ENCODE results near the gene MDGA2.
"Not testable (repeated sequence)": the region's sequence is repeated elsewhere in the genome, so short reads cannot be mapped to it uniquely, and the experiment has no call there.

MDGA2 gene

DNA sequence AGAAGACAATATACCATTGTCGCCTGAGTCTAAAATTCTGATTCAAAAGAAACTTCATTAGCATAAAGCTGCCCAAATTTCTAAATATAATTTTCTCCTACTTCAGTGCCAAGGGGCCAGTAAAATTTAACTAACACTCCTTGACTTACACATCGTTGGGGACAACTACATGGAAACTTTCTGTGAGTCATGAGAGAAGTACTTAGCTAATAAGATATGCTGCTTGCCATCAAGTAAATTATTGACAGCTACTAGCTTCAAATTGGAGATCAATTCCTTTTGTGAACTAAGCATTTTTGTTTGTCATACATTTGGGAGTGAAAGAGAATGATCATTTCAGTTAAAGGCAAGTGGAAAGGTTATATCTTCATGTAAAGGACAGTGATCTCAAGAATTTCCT, 373.3 kb downstream of the MDGA2 start:
- DNase-seq = no peak

DNA sequence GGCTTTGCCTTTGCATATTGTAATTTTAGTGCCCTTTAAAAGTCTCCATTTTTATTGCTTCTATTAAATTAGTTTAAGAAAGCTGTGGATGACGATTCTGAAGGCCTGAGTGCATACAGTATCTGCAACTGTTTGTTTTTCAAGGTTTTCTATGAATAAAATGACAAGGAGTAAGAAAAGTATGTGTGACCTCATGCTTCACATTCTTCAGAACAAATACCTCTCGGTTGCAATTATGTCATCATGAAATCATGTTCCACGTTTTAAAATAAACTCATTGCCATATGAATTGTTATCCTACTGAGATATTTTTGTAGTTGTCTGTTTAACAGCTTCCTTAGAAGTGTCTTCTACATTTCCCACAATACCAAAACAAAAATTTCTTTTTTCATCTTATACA, 374.6 kb downstream of the MDGA2 start:
- DNase-seq = no peak

DNA sequence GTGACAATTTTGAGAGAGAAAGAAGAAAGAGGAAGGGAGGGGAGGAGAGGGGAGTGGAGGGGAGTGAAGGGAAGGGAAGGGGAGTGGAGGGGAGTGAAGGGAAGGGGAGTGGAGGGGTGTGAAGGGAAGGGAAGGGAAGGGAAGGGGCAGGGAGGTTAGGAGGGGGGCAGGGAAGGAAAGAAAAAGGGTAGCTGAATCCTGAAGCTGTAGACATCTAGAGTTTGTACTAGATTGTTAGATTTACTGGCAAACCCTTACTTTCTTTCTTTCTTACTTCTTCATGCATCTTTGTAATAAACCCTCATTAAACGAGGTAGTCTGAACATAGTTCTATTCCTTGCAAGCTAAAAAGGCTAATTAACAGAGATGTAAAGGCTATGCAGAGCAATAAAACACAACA, 378.0 kb downstream of the MDGA2 start:
- DNase-seq = no peak

DNA sequence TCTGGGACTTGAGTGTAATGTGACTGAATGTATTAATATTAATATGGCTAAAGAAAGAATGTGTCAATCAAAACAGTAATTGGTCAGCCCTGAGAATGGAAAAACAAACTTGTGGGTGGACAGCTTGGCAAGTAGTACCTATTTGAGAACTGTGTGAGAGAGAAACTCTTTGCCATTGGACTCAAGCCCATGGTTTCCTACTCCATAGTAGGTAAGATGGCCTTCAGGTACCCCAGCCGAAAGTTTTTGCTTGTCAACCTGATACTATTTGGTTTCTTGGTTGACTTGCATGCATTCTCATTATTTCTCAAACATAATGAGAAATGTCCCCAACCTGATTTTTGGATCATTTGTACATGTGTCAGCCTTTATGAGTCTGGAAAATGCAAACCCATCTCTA, 391.1 kb downstream of the MDGA2 start:
- DNase-seq = no peak

DNA sequence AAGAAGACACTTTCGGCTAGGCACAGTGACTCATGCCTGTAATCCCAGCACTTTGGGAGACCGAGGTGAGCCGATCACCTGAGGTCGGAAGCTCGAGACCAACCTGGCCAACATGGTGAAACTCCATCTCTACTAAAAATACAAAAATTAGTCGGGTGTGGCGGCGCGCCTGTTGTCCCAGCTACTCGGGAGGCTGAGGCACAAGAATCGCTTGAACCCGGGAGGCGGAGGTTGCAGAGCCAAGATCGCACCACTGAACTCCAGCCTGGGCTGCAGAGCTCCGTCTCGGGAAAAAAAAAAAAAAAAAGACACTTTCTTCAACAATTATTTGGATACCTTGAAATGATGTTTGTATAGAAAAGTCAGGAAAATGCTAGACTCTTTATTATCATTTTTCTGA, 393.6 kb downstream of the MDGA2 start:
- DNase-seq = not testable (repeated sequence)

DNA sequence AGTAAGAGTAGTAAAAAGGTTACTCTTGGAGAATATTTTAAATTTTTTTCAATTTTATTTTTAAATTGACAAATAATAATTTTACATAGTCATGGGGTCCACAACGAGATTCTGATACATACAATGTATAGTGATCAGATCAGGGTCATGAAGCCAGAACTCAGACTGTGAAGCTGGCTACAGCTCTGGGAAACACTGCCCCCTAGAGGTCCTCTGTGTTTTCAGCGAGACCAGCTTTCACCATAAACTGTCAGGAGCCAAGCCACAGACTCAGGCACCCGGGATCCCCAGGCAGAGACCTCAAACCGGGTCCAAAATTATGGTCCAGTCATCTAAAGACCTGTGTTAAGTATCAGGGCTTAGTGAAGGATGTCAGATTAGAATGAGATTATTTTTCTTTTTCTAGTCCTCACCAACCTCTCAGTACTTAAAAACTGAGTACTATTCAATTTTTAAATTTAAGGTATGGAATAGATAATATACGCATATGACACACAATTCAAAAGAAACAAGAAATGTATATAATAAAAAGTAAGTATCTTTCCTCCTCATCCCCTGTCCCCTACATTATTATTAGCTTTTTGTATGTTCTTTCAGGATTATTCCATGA, 397.1 kb downstream of the MDGA2 start:
- DNase-seq = no peak

DNA sequence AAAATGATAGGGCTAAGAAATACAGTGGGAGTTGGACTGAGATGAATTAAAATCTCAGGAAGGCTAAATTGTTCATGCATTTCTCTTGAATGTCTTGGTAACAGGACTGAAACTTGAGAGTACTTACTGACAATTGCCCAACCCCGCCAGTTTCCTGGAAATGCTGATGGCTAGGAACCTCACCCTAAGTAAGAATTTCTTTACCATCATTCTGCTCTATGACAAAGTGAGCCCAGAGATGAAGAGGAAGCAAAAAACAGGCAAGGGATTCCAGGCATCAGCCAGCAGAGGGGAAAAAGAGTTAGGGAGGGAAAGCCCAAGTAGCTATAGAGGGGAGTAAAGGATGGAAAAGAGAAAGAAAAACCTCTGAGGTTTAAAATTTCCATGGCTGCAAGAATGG, 397.7 kb downstream of the MDGA2 start:
- no peak for DNase-seq

DNA sequence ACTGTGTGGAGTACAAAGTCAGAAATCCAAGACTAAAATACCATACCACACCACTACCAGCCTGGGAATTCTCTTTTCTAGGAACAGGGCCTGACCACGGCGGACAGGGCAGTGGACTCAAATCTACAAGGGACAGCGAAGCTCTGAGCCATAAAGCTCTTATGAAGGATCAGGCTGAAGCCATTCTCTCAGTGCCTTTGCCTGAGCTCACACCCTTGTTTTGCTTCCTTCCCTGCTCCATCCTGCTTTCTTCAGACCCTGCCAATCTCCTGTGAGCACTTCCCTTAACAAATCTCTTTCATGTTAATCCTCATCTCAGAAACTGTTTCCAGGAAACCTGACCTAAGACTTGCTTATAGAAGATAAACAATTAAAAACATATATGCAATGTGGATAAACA, 398.5 kb downstream of the MDGA2 start:
- no peak for DNase-seq

DNA sequence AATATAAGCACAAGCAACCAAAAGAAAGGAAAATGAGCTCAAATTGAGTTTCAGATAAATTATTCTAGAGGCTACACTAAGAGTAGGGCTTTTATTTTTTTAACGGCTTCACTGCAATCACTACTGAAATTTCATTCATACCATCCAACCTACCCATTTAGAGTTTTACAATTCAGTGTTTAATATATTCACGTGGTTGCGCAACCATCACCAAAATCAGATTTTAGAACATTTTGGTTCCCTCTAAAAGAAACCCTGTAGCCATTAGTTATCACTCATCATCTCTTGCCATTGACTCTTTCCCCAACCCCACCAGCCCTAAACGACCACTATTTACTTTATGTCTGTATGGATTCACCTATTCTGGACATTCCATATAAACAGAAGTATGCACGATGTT, 401.5 kb downstream of the MDGA2 start:
- DNase-seq = no peak

DNA sequence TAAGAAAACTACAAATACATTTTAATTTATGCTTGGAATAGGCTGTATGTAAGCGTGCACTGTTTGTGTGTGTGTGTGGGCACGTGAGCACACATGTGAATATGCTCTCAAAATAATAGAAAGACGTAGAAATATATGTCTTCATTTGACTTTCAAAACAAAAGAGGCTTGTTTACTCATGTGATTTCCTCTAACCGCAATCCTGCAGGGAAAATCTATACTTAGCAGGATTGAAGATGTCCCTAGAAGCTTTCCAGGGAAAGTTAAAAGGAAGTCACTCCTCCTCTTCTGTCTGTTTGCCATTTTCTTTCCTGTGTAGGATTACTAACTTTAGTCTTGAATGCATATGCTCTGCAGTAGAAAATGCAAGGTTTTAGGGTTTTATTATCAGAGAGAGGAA, 404.7 kb downstream of the MDGA2 start:
- DNase-seq = no peak

DNA sequence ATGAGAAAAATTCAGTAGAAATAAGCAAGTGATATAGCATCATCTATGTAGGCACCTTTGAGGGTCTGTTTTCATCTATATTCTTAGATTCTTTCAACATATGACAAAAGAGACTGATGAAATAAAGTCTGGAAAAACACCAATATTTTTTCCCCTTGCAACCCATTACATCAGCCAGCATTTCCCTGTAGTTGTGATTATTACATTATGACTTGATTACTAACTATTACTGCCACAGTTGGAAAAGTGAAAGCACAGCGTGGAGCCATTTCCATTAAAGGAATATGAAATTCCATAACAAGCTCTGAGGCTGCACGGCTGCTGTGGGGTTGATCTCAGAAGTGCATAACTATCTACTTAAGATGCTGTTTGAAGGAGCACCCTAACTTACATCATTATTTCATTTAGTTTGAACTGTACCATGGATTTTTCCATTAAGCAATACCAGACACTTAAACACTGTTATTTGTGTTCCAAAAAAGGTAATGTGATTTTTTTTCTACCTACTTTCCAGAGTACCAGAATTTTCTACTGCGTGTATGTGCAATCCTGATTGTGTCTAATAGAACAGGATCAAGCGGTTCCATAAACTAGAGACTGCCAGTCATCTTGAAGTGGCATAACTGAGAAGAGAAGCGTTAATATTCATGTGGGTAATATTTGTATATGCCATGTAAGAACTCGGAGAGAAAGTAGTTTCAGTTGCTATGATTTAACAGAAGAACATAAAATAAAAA, 405.5 kb downstream of the MDGA2 start:
- no peak for DNase-seq

DNA sequence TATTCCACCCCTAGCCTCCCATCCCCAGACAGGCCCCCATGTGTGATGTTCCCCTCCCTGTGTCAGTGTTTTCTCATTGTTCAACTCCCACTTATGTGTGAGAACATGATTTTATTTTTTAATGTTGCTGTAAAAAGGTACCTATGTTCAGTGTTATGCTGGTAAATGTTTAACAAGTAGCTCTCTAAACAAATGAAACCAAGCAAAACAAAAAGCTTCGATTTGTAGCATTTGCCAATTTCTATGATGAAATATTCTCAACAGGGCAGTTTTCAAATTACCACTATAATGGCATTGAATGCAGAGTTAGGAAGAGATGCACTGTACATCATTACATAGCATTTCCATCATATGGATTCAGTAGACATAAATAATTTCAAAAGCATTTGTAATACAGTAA, 410.6 kb downstream of the MDGA2 start:
- no peak for DNase-seq

DNA sequence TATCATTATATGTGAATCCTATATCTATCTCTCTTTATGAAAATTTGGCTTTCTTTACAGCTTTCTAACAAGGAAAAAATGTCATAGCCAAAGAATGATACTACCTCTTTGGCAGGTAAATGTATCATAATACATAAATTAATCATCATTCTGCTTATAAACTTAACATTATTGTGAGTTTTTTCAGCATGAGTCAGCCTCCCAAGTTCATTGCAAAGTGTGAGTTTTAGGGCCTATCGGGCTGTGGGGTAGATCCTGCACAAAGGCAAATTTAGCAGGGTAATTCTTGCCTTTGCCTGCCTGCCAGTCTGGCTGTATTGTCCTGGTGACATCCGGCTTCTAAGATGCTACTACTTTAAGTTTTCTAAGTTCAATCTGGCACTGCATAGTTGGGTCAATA, 412.6 kb downstream of the MDGA2 start:
- no peak for DNase-seq

DNA sequence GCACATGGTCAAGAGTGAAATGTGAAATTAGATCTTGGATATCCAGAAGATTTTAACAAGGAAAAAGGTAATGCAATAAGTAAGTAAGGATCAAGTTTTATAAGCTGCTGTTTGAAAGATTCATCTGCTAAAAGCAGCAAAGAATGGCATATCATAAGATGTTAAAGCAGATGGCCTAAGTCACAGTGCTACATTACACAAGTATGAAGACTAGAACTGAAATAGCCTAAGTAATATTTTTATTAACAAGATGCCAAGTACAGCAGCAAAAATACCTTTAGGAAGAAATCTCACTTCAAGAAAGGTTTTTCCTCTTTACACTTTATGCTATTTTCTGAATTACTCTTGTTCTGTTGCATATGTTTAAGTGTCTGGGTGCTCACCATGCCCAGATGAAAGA, 414.1 kb downstream of the MDGA2 start:
- DNase-seq = no peak

DNA sequence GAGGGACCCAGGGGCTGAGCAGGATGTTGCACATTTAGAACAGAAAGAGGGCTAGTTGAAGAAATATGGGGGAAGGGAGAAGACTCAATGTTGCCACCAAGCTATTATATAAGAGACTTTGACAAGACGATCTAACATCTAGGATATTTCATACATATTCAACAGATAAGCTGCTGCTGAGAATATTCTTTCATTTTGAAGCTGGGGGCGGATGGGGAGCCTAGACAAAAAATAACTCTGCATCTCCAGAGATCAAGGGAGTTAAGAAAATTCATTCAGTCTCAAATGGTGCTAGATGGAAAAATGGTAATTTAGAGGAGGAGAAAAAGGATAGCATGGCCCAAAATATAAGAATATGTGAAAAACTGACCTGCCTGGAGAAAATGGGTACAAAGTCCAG, 415.6 kb downstream of the MDGA2 start:
- DNase-seq = no peak

DNA sequence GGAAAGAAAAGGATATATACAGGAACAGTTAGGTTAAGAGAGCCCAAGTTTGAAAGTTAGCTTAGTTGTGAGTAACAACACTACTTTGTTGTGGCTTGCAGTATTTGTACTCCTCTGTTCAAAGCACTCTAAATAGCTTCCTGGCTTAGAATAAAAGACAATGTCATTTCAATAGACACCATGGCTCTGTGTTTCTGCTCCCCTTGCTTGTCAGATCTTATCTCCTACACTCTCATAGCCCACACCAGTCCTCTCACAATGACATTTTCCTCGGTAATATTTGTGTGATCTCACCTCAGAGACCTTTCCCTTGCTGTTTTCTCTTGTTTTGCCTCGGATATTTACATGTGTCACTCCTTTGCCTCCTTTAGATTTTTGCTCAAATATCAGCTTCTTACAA, 418.4 kb downstream of the MDGA2 start:
- no peak for DNase-seq

DNA sequence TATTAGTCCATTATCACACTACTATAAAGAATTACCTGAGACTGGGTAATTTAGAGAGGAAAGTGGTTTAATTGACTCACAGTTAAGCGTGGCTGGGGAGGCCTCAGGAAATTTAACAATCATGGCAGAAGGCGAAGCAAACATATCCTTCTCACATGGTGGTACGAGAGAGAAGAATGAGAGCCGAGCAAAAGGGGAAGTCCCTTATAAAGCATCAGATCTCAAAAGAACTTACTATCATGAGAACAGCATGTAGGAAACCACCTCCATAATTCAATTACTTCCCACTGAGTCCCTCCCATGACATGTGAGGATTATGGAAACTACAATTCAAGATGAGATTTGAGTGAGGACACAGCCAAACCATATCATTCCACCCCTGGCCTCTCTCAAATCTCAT, 422.6 kb downstream of the MDGA2 start:
- DNase-seq = no peak

DNA sequence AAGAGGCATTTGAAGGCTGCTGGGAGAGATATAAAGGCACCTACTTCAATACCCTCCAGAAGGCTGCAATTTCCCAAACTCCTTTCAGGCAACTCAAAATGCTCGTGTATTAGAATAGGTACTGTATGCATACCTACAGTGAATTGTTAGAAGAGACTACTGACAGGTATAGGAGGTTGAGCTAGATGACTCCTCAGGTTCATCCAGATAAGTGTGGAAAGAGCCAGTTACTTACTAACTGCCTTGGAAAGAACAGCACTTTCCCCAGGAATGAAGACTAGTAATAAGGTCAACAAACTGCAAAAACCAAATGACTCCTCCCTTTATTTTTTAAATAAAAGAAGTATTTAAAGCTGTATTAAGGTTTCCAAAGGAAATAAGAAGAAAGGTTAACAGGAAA, 429.0 kb downstream of the MDGA2 start:
- no peak for DNase-seq

DNA sequence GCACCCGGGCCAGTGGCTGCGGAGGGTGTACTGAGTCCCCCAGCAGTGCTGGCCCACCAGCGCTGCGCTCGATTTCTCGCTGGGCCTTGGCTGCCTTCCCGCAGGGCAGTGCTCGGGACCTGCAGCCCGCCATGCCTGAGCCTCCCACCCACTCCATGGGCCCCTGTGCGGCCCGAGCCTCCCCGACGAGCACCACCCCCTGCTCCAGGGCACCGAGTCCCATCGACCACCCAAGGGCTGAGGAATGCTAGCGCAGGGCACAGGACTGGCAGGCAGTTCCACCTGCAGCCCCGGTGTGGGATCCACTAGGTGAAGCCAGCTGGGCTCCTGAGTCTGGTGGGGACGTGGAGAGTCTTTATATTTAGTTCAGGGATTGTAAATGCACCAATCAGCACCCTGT, 432.8 kb downstream of the MDGA2 start:
- DNase-seq = not testable (repeated sequence)

DNA sequence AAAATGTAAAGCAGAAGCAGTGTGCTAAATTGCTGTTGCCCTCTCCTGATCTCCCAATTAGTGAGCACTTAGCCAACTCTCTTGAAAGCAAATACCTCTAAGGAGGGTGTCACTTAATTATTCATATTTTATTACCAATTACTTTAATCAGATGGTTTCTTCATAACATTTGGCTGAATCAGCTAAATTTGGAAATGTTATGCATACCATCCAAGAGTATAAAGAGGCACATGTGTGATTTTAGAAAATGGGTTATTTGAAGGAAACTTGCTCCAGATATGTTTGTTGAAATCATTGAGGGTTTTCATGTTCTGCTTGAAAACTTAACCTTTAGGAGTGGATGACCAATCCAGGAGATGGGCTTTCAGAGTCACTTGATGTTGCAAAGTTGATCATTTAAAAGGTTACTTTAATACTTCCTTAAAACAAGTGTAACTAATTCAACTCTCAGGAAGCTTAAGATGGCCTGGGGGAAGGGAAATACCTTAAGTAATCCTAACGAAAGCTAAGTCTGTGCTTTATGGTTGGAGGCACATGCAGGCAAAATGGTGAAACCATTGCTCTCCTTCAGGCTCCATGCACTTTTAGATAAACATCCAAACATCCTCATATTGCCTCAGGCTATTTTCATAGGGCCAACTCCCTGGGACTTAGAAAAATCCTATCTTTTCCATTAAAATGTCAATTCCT, 434.5 kb downstream of the MDGA2 start:
- no peak for DNase-seq

DNA sequence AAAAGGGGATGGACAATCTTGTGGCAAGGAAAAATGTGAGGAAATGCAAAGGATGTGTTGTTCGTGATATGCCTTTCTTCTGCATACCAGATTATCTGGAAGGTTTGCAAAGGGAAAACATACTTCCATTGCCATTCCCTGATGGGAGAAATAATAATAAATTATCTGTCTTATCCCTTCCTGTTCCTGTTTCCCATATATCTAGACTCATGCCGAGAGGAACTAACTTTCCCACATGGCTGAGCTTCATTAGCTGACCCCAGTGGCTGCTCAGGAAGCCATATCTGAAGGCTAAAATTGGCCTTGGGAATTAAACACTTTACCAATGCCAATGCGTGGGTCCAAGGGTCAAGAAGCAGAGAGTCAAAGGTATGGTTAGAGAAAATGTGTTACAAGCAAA, 439.8 kb downstream of the MDGA2 start:
- no peak for DNase-seq

DNA sequence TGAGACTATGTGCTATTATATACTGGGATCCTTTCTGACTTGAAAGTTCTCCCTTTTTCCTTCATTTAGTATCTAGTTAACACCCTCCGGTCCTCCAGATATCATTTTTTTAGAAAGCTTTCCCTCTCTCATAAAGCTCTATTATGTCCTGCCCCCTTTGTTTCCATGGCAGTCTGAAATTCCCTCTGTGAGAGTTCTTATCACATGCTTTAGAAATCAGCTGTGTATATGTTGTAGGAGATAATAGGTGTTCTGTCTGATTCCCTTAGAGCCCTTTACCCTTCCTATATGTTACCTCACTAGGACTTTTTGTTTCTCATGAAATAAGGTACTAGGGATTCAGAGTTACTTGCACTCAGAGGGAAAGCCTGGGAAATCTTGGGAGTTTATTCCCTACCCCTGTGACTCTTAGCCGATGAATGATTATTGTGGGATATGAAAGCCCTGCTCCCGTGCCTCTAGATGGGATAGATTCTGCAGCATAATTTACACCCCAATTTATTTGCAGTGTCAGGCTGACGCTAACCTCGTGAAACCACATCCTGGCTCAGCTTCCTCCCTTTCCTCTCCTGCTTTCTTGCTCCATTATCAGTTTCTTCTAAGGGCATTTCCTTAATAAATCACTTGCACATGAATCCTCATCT, 448.4 kb downstream of the MDGA2 start:
- no peak for DNase-seq

DNA sequence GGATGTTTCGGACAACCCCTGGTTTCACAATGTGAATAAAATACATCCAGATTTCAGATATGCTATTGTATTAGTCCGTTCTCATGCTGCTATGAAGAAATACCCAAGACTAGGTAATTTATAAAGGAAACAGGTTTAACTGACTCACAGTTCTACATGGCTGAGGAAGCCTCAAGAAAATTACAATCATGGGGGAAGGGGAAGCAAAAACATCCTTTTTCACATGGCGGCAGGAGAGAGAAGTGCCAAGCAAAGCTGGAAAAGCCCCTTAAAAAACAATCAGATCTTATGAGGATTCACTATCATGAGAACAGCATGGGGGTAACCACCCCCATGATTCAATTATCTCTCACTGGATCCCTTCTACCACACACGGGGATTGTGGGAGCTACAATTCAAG, 451.7 kb downstream of the MDGA2 start:
- DNase-seq = no peak

DNA sequence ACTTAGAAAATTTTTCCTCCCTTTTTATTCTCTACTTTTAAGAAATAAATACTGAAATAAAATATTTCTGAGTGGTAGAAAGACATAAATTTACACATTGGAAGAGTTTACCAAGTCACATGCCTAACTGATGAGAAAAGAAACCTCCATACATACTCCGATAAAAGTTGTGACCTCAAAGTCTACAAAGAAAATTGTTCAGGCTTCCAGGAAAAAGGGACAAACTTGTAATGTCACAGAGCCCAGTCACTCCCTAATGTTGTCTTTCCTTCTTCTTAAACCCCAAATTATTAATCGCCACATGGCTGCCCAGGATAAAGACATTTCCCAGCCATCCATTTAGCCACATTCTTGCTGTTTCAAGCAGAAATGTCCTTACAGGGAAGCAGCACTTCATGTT, 455.3 kb downstream of the MDGA2 start:
- DNase-seq = no peak

Data from NCI-H774 (cell line).